ENCODE measurements around the gene AOC3.
"Not testable (repeated sequence)": the region's sequence is repeated elsewhere in the genome, so short reads cannot be mapped to it uniquely, and the experiment has no call there.

The AOC3 gene

DNA sequence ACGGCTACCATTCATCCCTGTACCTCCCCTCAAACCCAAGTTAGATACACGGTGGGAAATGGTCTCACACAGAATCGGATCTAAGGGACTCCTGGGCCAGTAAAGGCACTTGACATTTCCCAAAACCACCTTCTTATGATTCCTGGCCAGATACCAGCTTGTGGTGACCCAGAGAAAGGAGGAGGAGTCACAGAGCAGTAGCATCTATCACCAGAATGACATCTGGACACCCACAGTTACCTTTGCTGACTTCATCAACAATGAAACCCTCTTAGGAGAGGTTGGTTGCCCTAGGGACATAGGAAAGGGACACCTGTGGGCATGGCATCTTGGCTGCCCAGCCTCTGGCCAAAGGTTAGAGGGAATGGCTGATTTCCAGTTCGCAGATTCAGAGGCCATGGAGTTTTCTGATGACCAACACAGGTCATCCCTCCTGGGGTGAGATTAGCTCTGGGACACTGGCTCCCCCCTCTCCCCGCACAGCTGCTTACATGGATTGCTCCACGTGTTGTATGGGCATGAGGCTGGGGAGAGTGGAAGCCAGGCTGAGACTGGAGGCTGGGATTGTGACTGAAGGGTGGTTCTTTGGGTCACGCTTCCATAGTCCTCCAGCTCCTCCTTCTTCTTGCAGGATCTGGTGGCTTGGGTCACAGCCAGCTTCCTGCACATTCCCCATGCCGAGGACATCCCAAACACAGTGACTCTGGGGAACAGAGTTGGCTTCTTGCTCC, 1.4 kb upstream of the AOC3 start:
- no peaks in the 10 kb centered on the region for H3K9me3 Mint-ChIP-seq
- no peaks in the 10 kb centered on the region for H3K27me3 Mint-ChIP-seq
- peaks cover 8% of the 10 kb centered on the region for H3K36me3 Mint-ChIP-seq (ENCODE audit: low read depth)
- no peak overlapping the region for H3K4me3 Mint-ChIP-seq
- peaks cover 29% of the 10 kb centered on the region for H3K4me1 Mint-ChIP-seq (ENCODE audit: low read depth)
- H3K27ac Mint-ChIP-seq: no peak overlapping the region

- H3K9me3 Mint-ChIP-seq; H3K27ac Mint-ChIP-seq; H3K36me3 Mint-ChIP-seq (ENCODE audit: low read depth); H3K4me3 Mint-ChIP-seq; H3K27me3 Mint-ChIP-seq: not testable (repeated sequence)
- H3K4me1 Mint-ChIP-seq (ENCODE audit: low read depth): peaks cover 13% of the 10 kb centered on the region
Measured at GRCh38 chr17:42851371-42852240, 607 bp downstream of the AOC3 start.

GRCh38 chr17:42852351-42852750, 1.4 kb downstream of the AOC3 start:
- Mint-ChIP-seq H3K27ac (no peak overlapping the region), H3K27me3 (no peaks in the 10 kb centered on the region), H3K4me3 (no peak overlapping the region), H3K9me3 (no peaks in the 10 kb centered on the region), H3K4me1 (ENCODE audit: low read depth) (peaks cover 6% of the 10 kb centered on the region), H3K36me3 (ENCODE audit: low read depth) (no peaks in the 10 kb centered on the region)

DNA sequence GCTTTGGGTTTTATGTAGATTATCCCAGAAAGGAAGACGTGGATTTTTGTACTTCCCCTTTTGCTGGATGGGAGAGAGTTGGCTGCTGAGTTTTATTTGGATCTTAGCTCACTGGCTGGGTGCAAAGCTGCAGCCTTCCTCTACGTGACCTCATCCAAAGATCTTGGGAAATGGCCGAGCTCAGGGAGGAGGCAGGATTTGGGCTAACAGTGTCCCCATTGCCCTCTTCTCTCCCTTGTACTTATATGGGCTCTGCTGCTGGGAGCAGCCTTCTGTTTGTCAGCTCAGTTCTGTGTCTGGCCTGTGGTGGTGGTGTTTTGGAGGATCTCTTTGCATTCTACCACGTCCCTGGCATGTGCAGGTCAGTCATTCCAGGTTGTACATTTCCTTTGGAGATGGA, 2.0 kb downstream of the AOC3 start:
- no peak overlapping the region for H3K27ac Mint-ChIP-seq
- H3K27me3 Mint-ChIP-seq: no peaks in the 10 kb centered on the region
- no peak overlapping the region for H3K4me3 Mint-ChIP-seq
- peaks cover 6% of the 10 kb centered on the region for H3K4me1 Mint-ChIP-seq (ENCODE audit: low read depth)
- H3K36me3 Mint-ChIP-seq (ENCODE audit: low read depth): no peaks in the 10 kb centered on the region
- no peaks in the 10 kb centered on the region for H3K9me3 Mint-ChIP-seq

DNA sequence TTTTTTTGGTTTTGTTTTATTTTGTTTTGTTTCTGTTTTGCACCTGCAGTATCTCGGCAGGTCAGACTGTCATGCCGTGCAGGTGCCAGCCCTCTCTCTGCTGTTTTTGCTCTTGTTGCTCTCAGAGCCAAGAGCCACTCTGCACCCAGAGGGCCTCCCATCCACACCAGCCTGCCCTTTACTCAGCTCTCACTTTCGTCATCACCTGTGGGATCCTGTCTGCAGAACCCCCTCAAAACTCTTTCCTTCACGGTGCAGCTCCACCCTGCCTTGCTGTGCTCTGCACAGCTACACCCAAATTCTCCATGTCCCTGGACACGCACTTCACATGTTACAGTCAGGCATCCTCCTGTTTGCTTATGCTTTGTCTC, 2.6 kb downstream of the AOC3 start:
- Mint-ChIP-seq H3K4me3 (no peak overlapping the region), H3K27ac (no peak overlapping the region), H3K9me3 (no peaks in the 10 kb centered on the region), H3K4me1 (ENCODE audit: low read depth) (peaks cover 6% of the 10 kb centered on the region), H3K36me3 (ENCODE audit: low read depth) (no peaks in the 10 kb centered on the region), H3K27me3 (no peaks in the 10 kb centered on the region)

DNA sequence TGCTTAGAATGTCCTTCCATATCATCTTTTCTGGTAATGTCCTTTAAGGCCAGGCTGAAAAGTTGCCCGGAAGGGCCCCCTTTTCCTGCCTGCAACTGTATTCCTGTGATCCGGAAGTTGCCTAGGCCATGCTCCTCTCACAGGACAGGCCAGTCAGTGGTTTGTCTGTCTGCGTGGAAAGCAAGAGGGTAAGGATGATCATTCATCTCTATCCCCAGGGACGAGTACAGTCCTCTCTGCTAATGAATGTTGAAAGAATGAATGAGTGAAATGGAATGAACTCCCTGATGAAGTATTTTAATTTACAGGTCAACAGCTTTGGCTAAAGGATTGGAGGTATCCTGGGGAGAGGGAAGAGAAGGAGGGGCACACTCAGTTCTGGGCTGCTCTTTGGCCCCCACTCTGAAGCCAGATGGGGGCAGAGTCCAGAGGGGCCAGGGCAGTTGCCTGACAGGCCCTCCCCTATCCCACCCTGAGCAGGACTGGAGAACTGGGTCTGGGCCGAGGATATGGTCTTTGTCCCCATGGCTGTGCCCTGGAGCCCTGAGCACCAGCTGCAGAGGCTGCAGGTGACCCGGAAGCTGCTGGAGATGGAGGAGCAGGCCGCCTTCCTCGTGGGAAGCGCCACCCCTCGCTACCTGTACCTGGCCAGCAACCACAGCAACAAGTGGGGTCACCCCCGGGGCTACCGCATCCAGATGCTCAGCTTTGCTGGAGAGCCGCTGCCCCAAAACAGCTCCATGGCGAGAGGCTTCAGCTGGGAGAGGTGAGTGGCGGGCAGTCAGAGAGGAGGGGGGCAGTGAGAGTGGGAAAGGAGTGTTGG, 3.2 kb downstream of the AOC3 start:
- no peaks in the 10 kb centered on the region for H3K9me3 Mint-ChIP-seq
- H3K27ac Mint-ChIP-seq: no peak overlapping the region
- H3K4me1 Mint-ChIP-seq (ENCODE audit: low read depth): peaks cover 6% of the 10 kb centered on the region

GRCh38 chr17:42855048-42855596, 4.1 kb downstream of the AOC3 start:
- H3K27me3 Mint-ChIP-seq: no peaks in the 10 kb centered on the region
- H3K4me3 Mint-ChIP-seq: no peak overlapping the region
- no peaks in the 10 kb centered on the region for H3K36me3 Mint-ChIP-seq (ENCODE audit: low read depth)
- H3K9me3 Mint-ChIP-seq: no peaks in the 10 kb centered on the region
- H3K4me1 Mint-ChIP-seq (ENCODE audit: low read depth): peaks cover 2% of the 10 kb centered on the region
- no peak overlapping the region for H3K27ac Mint-ChIP-seq

More for the DNA sequence above, 3.2 kb downstream of the AOC3 start:
- Mint-ChIP-seq H3K36me3 (ENCODE audit: low read depth) (no peaks in the 10 kb centered on the region), H3K27me3 (no peaks in the 10 kb centered on the region), H3K4me3 (no peak overlapping the region)

DNA sequence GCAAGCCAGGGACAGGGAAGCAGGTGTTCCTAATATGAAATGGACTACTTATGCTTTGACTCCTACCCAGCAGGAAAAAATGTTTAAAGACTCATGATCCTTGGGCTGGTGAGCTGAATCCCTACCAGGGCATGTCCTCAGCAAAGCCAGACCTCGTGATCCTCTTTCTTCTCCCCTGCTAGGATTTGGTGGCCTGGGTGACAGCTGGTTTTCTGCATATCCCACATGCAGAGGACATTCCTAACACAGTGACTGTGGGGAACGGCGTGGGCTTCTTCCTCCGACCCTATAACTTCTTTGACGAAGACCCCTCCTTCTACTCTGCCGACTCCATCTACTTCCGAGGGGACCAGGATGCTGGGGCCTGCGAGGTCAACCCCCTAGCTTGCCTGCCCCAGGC, 5.1 kb downstream of the AOC3 start:
- H3K27me3 Mint-ChIP-seq; H3K9me3 Mint-ChIP-seq; H3K4me3 Mint-ChIP-seq; H3K27ac Mint-ChIP-seq; H3K36me3 Mint-ChIP-seq (ENCODE audit: low read depth); H3K4me1 Mint-ChIP-seq (ENCODE audit: low read depth): not testable (repeated sequence)

DNA sequence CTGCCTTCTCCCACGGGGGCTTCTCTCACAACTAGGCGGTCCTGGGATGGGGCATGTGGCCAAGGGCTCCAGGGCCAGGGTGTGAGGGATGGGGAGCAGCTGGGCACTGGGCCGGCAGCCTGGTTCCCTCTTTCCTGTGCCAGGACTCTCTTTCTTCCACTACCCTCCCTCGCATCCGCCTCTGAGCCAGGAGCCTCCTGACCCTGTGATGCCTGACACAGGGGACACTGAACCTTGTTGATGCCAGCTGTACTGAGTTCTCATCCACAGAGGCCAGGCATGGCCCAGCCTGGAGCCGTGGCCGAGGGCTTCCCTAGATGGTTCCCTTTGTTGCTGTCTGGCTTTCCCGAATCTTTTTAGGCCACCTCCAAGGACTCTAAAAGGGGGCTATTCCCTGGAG, 5.5 kb downstream of the AOC3 start:
- H3K27me3 Mint-ChIP-seq; H3K27ac Mint-ChIP-seq; H3K4me1 Mint-ChIP-seq (ENCODE audit: low read depth); H3K4me3 Mint-ChIP-seq; H3K36me3 Mint-ChIP-seq (ENCODE audit: low read depth); H3K9me3 Mint-ChIP-seq: not testable (repeated sequence)

DNA sequence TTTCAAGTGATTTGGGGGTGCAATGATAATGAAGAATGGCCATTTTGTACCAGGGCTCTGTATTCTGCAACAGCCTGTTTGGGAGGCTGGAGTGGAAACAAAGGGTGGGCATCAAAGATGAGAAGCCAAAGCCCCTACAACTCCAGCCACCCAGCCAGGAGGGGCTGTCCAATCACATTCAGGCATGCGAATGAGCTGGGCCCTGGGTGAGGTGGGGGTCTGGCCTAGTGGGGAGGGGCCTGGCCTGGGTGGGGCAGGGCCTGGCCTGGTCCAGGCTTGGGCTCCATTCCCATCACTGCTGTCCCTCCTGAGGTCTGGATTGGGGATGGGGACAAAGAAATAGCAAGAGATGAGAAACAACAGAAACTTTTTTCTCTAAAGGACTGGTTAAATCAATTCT, 6.4 kb downstream of the AOC3 start:
- Mint-ChIP-seq H3K27me3 (peaks cover 3% of the 10 kb centered on the region), H3K27ac (no peak overlapping the region), H3K4me3 (no peak overlapping the region), H3K4me1 (ENCODE audit: low read depth) (no peaks in the 10 kb centered on the region), H3K9me3 (no peaks in the 10 kb centered on the region), H3K36me3 (ENCODE audit: low read depth) (no peaks in the 10 kb centered on the region)

DNA sequence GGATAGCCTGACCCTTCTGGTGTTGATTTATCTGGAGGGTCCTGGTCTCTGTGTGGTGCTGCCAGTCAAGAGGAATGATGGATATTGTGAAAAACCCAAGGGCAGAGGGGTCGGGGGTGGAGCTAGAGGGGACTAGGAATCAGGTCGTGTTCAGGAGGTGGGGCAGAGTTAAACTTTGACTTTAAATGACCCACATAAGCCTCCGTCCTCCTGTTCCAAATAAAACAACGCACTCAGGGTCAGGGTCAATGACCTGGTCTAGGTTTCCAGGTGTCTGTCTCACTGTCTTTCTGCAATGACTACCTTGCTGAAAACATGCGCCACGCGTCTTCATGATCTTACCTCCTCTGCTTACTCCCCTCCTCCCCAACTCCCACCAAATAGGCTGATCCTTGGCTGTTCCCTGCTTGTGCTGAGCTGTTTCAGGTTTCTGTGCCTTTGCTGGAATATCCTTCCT, 14.7 kb downstream of the AOC3 start:
- H3K36me3 Mint-ChIP-seq (ENCODE audit: low read depth): no peaks in the 10 kb centered on the region
- no peaks in the 10 kb centered on the region for H3K9me3 Mint-ChIP-seq

DNA sequence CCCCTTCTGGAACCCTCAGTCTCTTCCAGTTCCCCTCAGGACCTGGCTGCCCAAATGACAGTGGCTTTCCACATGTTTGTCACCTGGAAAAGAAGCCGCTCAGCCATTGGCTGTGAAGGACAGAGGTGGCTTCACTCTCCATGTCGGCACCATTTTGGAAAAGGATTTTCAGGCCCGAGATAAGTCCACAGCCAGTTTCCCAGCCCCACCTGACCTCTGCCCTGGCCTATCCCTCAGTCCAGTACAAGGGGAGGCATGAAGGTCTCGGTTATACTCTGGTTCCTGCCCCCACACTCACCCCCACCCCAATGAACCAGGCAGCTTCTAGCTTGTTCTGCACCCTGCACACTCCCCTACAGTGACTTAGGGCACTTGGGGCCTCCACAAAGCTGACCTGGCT, 15.2 kb downstream of the AOC3 start:
- Mint-ChIP-seq H3K36me3 (ENCODE audit: low read depth) (no peaks in the 10 kb centered on the region), H3K27me3 (peaks cover 7% of the 10 kb centered on the region), H3K4me1 (ENCODE audit: low read depth) (no peaks in the 10 kb centered on the region), H3K9me3 (no peaks in the 10 kb centered on the region), H3K27ac (no peak overlapping the region), H3K4me3 (no peak overlapping the region)

More for the DNA sequence above, 14.7 kb downstream of the AOC3 start:
- Mint-ChIP-seq H3K4me1 (ENCODE audit: low read depth) (no peaks in the 10 kb centered on the region), H3K27me3 (peaks cover 7% of the 10 kb centered on the region), H3K4me3 (no peak overlapping the region), H3K27ac (no peak overlapping the region)

- peaks cover 12% of the 10 kb centered on the region for H3K27me3 Mint-ChIP-seq
- H3K36me3 Mint-ChIP-seq (ENCODE audit: low read depth): no peaks in the 10 kb centered on the region
- H3K4me1 Mint-ChIP-seq (ENCODE audit: low read depth): no peaks in the 10 kb centered on the region
Measured at GRCh38 chr17:42866631-42867575, 15.9 kb downstream of the AOC3 start.

GRCh38 chr17:42867694-42868261, 16.8 kb downstream of the AOC3 start:
- not testable (repeated sequence) for H3K27ac Mint-ChIP-seq; H3K27me3 Mint-ChIP-seq; H3K36me3 Mint-ChIP-seq (ENCODE audit: low read depth); H3K9me3 Mint-ChIP-seq; H3K4me1 Mint-ChIP-seq (ENCODE audit: low read depth); H3K4me3 Mint-ChIP-seq

More at GRCh38 chr17:42866631-42867575, 15.9 kb downstream of the AOC3 start:
- Mint-ChIP-seq H3K9me3 (peaks cover 4% of the 10 kb centered on the region), H3K27ac (no peak overlapping the region), H3K4me3 (no peak overlapping the region)

Measured in stimulated activated naive CD8-positive, alpha-beta T cell treated with anti-CD3 and anti-CD28 coated beads, Interleukin-15, Interleukin-2, amounts not matched to agents 100 ng/mL and 50 ng/mL, for 24 hours (primary cell).